Glomerular endothelial cell (primary cell): ENCODE data around the gene FBRS. TPM values are rescaled to one million over a fixed set of nuclear protein-coding genes. Genes with fewer than 3 reads are reported as not detected.
"Not testable (repeated sequence)": the region's sequence is repeated elsewhere in the genome, so short reads cannot be mapped to it uniquely, and the experiment has no call there.

Experiments used
- DNase-seq: peaks from one replicate; pipeline ENCODE4 v3.0.0-alpha.2; 2011; ENCODE audit warnings: low read depth, low spot score; ENCODE audit errors: extremely low read depth
- total RNA-seq: library from RNA; depleted of rRNA; stranded (reverse); fragments of >200 nt; gene quantifications from 2 replicates; pipeline ENCODE4 v1.2.3, GENCODE V29; 2015

Gene FBRS
- total RNA-seq, 1 donor from 2014 or later = 64.9 TPM

DNA sequence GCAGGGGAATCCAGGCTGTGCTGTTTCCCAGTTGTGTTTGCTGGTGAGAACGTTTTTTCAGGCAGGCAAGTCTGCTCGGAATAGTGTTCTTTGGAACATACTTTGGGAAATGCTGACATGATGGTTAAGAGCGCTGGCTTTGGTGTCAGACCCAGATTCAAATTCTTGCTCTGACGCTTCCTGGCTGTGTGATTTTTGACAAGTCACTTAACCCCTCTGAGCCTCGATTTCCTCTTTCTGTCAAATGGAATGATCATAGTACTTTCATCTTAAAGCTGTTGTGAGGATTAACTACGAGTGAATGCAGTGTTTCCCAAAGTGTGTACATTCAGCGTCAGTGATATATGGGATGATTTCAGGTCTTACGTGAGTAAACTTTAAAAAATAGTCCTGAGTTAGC lies 4.8 kb downstream of the FBRS start:
- no peak for DNase-seq

DNA sequence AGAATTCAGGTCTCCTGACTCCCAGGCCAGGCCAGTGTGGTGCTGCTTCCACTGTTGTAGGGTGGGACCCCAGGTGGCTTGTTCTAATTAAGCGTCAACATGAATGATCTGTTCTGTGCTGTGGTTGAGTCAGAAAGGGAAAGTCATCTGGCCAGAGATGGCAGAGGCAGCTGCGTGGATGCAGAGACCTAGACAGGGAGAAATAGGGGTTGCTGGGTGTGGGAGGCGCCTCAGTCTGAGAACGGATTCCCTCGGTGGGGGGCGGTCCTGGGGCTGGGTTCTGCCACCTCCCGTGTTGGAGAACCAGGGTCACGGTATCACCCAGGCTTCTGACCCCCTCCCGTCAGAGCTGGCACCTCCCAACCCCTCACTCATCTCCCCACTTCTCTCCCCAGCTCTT lies 5.6 kb downstream of the FBRS start:
- no peak for DNase-seq

DNA sequence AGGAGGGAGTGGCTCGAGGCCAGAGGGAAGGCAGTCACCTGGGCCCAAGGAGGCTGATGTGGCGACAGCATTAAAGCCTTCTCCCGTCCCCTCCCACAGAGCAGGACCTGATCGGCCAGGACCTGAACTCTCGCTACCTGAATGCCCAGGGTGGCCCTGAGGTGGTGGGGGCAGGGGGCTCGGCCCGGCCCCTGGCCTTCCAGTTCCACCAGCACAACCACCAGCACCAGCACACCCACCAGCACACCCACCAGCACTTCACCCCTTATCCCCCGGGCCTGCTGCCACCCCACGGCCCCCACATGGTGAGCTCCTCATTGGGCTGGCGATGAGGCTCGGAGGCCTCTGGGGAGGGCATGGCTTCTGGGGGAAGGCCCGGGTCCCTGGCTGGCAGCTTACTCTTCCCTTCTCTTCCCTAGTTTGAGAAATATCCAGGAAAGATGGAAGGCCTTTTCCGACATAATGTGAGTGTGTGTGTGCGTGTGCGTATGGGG lies 6.4 kb downstream of the FBRS start:
- DNase-seq = no peak

DNA sequence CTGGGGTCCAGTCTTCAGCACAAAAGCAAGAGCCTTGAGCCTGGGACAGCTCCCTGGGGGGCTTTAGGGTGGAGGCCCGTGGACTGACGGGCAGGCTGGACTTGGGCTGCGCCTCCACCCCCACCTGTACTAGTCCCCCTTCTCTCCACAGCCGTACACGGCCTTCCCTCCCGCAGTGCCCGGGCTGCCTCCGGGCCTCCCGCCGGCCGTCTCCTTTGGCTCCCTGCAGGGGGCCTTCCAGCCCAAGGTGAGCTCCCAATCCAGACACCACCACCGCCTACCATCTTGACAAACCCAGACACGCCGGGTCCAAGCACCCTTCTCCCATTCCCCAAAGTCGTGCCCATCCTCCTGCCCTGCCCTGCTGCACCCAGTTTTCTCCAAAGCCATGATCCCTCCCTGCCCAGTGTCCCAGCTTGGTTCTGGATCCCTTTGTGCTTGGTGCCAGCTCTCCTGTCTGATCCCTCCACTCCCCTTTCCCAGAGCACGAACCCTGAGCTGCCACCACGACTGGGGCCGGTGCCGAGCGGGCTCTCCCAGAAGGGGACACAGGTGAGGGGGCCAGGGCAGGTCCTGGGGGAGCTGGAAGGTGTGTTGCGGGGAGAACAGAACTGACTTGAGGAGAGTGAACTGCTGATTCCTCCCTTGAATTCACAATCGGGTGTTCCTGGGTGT lies 7.1 kb downstream of the FBRS start:
- no peak for DNase-seq

DNA sequence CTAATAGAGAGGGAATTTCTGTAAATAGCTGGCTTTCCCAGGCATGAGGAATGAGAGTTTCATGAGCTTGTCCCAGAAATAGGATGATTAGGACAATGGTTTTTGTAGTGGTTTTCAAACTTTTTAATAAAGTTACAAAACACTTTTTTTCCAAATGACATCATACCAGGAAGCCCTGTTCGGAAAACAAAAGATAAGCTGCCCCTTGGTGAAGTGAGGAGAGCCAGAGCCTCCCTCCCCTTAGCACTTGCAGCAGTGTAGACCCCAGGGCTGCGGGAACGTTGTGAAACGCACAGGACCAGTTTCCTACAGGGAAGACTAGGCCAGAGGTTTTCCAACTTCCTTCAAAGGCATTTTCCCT lies 7.6 kb downstream of the FBRS start:
- DNase-seq = no peak

DNA sequence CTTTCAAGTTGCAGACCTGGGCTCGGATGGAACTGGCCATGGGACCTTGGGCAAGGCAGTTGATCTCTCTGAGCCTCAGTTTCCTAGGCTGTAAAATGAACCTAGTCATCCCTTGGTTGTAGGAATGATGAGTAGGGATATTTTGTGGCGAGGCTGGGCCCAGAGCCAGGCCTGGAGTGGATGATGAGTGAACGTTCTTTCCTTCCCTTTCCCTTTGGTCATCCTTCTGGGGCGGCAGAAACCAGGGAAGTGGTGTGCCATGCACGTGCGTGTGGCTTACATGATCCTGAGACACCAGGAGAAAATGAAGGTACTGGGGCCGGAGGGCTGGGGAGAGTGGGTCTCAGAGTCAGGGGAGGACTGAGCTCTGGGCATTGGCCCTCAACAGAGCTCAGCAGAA lies 8.4 kb downstream of the FBRS start:
- no peak for DNase-seq

DNA sequence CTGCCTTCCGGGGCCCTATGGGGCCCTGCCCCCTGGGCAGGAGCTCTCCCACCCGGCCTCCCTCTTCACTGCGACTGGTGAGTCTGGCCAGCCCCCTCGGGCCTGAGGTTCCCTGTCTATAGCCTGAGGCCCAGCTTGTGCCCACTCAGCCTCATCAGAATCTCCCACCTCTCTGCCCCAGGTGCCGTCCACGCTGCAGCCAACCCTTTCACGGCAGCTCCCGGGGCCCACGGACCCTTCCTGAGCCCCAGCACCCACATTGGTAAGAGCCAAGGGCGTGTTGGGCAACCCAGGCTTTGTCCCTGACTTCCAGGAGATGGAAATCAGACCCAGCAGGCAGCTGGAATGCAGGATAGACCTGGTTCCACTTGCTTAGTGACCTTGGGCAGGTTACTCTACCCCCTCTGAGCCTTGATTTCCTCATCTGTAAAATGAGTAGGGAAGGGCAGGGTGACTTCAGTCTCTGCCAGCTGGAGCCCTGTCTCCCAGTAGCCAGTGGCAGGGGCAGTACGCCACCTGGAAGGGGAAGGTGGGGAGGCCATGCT lies 9.2 kb downstream of the FBRS start:
- DNase-seq = no peak

DNA sequence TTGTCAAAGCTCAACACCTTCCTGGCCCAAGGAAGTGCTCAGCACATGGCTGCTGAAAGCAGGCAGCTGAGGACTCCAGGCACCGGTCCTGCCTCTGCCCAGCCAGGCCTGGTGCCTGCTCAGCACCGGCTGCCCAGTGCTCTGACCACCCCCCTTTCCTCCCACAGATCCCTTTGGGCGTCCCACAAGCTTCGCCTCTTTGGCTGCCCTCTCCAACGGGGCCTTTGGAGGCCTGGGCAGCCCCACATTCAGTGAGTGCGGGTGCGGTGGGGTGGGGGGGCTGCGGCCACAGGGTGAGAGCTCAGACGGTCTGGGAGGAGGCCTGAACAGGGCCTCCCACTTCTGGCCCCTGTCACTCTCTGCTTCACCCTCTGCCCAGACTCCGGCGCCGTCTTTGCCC lies 10.2 kb downstream of the FBRS start:
- DNase-seq = no peak

DNA sequence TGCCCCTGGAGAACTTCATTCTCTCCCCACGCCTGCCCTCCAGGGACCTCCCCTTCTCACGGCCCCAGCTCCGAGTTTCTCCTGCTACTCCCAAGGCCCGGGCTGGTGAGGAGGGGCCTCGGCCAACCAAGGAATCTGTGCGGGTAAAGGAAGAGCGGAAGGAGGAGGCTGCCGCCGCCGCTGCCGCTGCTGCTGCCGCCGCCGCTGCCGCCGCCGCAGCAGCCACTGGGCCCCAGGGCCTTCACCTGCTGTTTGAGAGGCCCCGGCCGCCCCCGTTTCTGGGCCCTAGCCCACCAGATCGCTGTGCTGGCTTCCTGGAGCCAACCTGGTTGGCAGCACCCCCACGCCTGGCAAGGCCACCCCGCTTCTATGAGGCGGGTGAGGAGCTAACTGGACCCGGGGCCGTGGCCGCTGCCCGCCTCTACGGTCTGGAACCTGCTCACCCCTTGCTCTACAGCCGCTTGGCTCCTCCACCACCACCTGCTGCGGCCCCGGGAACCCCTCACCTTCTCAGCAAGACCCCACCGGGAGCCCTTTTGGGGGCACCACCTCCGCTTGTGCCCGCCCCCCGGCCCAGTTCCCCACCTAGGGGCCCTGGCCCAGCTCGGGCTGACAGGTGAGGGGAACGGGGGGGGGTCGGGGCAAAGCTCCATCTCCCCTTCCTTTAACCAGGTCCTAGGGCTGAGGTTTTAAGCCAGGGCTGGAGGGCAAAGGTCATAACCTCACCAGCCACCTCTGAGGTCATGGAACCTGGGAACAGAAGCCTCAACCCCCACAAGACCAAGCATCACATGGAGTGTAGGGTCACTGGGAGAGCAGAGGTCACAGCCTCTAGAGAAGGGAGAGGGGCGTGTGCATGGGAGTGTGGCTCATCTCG lies 11.0 kb downstream of the FBRS start:
- no peak for DNase-seq

DNA sequence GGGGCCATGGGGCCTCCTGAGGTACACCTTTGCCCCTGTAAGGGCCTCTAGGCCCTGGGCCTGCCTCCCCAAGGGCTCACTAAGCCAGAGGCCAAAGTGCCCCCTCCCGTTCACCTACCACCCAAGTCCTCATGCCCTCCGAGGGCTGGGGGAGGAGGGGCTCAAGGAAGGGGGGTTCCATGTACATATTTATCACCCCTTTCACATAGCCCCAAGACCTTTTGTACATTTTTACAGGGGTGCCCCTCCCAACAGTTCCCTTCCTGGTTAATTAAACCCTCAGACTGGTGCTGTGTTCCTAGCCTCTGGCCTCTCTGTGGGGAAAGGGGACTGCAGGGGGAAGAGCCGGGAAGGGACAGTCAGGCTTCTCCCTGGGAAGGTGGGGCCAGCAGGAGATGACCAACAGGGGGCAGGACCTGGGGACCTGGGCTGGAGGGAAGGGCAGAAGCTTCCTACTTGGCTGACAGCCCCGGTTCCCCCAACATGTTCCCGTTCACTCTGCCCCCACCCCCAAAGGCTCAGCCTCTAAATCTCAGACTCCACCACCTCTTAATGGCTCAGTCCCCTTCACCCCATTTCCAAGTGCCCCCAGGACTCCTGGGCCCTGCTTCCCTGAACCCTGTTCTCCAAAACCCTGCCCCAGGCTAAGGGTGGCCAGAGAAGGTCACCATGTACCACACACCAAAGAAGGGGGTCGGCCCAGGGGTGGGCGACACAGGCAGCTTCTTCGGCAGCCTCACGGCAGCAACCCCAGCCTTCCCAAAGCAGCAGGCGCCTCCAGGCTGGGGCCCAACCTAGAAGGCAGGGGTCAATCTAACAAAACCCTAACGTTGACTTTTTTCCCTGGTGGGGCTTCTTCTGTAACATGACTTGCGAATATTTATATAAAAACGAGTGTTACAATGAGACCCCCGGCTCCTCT lies 11.9 kb downstream of the FBRS start:
- no peak for DNase-seq

DNA sequence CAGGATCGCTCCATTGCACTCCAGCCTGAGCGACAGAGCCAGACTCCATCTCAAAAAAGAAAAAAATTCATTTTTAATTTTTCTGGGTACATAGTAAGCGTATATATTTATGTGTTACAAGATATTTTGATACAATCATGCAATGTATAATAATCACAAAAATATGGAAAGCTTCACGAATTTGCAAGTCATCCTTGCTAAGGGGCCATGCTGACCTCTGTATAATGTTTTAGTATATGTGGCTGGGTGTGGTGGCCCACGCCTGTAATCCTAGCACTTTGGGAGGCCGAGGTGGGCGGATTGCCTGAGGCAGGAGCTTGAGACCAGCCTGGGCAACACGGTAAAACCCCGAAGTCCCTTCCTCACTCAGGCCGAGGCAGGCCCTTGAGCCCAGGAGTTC lies 16.9 kb downstream of the FBRS start:
- DNase-seq = no peak

DNA sequence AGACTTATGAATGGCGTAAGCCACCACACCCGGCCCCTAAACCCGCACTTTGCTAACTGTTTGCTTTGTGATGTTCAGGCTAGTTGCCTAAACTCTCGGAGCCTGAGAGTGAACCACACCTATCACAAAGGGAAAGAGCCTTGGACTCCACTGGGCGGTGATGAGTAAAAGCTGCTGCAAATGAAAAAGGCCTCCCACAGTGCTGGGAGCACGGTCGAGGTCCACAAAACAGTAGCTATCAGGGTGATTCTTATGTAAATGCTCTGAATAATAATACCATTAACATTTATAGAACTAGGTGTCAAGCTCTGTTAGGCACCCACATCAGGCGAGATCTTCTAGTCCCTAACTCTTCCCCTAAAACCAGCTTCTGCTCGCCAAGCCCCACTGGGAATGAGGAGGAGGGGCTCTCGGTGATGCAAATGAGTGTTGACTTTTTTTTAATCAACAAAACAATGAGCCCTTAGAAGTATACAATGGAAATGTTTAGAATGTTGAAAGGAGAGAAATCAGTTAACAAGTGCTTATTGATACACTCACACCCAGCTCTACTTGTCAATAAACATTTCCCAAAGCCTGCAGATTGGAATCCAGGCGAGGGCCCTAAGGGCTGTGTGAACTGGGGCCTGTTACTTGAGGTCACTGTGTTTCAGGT lies 19.8 kb downstream of the FBRS start:
- no peak for DNase-seq

DNA sequence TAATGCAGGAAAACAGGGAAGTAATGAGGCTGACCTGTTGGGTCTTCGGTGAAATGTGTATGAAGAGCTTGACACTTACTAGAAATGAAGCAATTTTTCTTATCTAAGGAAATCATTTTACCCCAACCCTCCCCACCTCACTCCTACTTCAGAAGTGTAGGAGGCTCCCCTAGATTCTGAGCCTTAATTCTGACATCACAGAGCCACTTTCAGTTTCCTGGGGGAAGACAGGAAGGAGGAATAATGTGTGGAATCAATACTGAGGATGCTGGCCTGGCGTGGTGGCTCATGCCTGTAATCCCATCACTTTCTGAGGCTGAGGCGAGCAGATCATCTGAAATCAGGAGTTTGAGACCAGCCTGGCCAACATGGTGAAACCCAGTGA lies 20.3 kb downstream of the FBRS start:
- no peak for DNase-seq

DNA sequence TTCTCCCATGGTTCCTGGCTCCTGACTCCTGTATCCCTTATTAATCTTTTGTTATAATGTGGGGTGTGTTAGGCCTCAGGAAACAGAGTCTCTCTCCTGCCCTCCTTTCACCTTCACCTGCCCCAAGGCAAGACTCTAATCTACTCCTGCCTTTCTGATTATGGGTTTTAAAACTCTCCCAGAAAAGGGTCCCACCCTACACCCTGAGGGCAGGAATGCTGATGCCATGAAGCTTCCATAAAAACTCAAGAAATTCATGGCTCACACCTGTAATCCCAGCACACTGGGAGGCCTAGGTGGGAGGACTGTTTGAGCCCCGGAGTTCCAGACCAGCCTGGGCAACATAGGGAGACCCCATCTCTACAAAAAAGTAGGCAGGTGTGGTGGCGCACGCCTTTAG lies 22.1 kb downstream of the FBRS start:
- DNase-seq = no peak

DNA sequence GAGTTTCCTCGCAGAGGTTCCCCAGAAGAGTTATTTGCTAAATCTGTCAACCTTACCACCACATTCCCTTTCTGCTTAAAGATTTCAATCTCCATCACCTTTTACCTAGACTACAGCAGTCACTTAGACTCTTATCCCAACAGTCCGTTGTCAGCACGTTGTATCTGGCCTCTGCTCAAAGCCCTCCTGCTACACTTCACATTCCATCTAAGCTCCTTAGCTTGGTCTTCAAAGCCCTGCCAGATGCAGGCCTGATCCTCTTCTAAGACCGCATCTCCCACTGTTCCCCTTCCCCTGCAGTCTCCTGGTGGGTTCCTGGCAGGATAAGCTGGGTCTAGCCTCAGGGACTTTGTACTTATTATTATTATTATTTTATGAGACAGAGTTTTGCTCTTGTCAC lies 30.5 kb downstream of the FBRS start:
- no peak for DNase-seq

DNA sequence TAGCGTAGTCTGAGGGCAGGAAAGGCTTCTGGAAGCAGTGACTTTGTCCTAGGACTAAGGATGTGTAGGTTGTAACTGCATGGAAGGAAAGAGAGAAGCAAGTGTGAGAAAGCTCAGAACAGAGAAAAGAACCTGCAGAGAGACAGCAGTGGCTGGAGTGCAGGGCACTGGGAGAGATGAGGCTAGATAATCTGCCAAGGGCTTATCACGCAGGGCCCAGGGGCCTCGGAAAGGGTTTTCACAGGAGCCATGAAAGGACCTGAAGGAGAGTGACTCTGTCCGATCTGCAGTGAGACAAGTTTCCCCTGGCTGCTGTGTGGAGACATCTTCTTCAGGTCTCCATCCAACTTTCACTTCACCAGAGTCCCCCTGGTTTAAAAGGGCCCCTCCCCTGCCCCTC lies 33.7 kb downstream of the FBRS start:
- no peak for DNase-seq

DNA sequence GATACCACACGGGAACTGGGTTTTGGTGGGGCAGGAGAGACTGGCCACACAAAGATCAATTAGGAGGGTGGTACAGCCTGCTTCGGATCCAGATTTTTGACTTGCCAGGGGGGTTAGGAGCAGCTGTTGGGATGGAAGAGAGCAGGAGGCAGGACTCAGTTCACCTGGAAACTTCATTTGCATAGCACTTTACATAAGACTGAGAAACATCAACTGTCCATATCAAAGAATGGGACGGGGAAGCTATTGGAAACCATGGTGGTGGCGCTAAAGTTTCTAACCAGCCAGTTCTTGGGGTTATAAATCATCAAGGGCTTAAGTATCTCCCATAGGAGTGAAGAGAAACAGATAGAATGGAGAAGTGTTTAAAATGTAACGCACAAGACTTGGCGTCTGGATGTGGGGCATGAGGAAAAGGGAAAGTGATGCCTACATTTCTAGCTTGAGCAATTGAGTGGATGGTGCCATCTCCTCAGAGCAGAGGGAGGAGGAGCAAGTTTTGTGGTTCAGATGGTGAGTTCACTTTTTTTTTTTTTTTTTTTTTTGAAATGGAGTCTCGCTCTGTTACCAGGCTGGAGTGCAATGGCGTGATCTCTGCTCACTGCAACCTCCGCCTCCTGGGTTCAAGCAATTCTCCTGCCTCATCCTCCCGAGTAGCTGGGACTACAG lies 34.3 kb downstream of the FBRS start:
- no peak for DNase-seq

DNA sequence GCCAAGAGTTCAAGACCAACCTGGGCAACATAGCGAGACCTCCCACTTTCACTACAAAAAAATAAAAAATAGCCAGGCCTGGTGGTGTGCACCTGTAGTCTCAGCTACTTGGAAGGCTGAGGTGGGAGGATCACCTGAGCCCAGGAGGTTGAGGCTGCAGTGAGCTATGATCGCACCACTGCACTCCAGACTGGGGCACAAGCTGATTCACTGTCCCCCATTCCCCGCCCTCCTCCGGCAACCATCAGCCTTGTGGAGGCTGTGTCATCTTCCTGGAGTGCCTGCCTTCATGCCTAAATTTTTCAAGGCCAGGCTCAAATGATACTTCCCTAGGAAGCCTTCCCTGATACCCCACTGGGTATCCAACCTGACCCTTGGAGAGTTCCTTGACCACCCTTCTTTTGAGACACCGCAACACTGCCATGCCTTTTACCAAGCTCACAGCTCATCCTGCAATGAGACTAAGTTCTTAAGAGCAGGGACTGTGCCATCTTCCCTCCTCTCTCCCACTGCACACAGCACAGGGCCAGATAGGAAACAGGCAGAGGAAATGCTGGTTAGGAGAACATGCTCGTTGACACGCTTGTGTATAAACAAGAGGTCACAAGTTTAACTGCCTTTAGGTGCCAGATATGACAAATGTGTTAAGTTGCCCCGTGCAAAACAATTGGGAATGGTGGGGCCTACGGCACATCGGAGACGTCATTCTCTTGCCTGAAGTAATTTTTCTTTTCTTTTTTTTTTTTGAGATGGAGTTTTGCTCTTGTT lies 36.9 kb downstream of the FBRS start:
- DNase-seq = no peak

DNA sequence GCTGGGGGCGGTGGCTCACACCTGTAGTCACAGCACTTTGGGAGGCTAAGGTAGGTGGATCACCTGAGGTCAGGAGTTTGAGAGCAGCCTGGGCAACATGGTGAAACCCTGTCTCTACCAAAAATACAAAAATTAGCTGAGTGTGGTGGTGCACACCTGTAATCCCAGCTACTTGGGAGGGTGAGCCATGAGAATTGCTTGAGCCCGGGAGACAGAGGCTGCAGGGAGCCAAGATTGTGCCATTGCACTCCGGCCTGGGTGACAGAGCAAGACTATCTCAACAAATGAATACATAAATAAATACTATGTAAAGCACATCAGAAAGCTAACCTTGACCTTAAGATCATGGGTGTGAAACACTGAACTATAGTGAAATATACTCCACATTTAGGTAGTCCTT lies 38.4 kb downstream of the FBRS start:
- not testable (repeated sequence) for DNase-seq
